NCI-H146 treated with DMSO at 0.1 percent for 48 hours (cell line): ENCODE measurements around the gene GK.
"Not testable (repeated sequence)": the region's sequence is repeated elsewhere in the genome, so short reads cannot be mapped to it uniquely, and the experiment has no call there.

Experiments used
- DNase-seq: peaks from one replicate; lab custom pipeline; 2025; ENCODE audit not compliant: unreplicated experiment; lab: John Stamatoyannopoulos, UW

GK gene

DNA sequence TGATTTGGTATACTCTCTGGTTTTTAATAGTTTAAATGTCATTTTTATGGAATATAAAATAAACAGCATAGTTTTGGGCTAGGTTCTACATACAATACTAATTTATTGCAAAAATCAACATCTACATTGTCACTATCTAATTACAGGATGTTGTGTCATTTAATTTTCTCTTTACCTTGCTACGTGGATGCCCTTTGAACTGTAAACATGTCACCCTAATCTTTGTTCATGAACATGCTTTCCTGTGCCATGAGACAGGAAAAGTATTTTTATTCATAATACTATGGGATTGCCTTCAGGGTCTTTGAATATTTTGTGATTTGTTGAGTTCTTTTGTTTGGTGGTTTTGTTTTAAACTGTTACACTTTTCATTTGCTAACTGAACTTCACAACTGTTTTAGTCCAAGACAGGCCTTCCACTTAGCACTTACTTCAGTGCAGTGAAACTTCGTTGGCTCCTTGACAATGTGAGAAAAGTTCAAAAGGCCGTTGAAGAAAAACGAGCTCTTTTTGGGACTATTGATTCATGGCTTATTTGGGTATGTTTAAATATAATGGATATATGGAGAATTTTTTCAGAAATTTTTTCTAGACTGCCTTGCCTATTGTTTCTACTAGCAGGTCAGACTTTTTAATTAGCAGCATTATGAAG lies 40.9 kb downstream of the GK start:
- no peak for DNase-seq

DNA sequence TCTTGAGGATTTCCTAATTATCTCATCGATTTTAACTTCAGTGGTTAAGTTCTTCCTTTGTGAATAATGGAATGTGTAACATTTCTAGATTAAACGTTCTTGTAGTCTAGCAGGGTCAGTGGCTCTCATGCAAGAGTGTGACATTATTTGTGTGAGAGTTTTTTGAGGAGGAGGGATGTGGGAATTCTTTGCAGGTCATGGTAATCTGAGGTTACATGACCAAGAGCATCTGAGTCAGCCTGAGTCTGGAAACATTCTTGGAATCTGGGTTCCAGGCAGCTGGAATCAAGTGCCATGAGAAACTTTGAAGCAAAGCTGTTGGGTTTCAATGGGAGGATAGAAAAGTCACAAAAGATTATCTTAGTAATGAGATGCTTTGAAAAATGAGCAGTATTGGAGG lies 49.5 kb downstream of the GK start:
- DNase-seq: no peak

DNA sequence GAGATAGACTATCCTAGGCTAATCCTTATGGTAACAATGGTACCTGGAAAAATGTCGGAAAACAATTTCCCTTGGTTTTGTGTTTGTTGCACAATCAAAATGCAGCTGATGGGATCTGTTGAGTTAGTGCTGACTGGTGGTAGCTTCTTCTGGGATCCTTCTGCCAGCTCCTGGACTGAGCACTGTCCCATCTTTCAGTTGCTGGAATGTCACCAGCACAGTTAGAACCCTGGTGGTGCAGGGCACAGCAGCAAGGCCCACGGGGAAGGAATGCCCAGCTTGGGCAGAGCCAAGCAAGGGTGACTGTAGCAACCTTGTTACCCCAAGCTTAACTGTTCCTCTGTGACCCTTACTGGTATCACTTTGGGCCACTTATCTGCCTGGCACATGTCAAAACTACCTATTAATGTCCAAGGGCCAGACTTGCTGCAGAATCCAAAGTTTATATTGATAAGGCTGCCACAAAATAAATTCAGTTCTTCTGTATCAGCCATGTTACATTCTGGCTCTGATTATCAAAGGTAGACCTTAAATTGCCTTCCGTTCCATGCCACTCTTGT lies 53.1 kb downstream of the GK start:
- DNase-seq: no peak

DNA sequence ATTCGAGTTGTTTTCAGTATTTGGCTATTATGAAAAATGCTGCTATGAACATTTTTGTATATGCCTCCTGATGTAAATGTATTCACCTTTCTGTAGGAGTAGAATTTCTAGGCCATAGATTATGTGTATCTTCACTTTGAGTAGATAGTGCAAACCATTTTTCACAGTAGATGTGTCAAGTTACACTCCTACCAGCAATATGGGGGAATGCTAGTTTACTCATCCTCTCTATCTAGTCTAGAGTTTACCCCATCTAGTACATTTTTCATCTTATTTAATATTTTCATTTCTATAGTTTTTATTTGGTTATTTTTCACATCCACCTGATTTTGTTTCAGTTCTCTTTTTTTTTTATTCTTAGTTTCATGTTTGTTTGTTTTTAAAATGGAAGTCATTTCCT lies 59.0 kb downstream of the GK start:
- no peak for DNase-seq

DNA sequence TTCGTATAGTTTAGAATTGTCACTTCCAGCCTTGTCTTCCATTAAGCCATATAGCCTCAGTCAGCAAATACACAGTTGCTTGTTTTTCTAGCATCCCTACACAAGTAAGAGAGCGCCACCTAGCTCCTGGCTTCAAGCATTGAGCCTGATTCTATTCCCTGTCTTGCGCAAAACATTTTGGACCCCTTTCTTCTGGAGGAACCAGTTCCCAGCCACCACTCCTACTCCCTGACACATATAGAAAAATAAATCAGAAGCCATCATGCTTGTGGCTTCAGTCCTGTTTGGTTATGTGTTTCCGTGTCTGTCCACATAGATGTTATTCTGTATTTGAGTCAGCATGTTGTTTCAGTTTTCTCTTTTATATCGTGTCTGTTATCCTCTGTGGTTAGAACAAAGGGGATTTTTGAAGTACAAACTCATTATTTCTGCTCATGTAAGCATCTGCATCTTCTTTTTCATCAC lies 59.9 kb downstream of the GK start:
- DNase-seq: peak; percentile 5

GRCh38 chrX:30714138-30714537 lies 60.9 kb downstream of the GK start:
- DNase-seq: no peak

GRCh38 chrX:30715976-30716375 lies 62.8 kb downstream of the GK start:
- no peak for DNase-seq

GRCh38 chrX:30733852-30734660 lies 80.8 kb downstream of the GK start:
- DNase-seq: no peak

- no peak for DNase-seq
These were observed 81.6 kb downstream of the GK start for GRCh38 chrX:30734782-30735181.

GRCh38 chrX:30735839-30736238 lies 82.6 kb downstream of the GK start:
- peak; percentile 27 for DNase-seq

DNA sequence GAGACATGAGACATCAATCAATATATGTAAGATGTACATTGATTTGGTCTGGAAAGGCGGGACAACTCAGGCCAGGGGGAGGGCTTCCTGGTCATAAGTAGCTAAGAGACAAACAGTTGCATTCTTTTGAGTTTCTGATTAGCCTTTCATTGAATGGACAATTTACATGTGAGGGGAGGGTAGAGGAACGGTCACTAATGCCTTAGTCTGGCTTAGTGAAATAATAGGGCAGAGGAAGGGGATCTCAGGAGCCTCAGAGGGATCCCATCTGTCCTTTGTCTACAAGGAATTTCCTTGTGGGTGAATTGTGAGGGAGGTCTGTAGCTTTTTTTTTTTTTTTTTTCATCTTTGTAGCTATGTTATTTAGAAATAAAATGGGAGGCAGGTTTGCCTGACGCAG lies 88.3 kb downstream of the GK start:
- DNase-seq: no peak

- DNase-seq: peak; percentile 41
These were observed 95.2 kb downstream of the GK start for GRCh38 chrX:30748342-30748960.

GRCh38 chrX:30751497-30751896 lies 98.3 kb downstream of the GK start:
- DNase-seq: no peak

DNA sequence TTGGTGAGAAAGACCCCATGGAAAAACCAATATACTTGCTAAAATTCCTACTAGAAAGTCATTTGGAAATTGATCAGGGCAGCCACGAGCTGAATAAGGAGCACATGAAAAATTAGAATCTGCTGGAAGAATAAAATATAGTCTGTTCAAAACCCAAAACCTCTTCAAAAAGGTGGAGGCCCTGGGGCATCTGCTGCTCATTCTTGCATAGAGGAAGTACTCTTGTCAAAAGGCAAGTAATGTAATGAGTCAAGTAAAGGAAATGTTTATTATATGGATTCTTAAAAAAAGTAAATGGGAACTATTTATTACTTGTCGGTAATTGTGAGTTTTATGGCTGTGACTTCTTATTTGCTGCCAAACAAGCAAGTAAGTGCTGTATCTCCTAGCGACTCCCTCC lies 109.5 kb downstream of the GK start:
- no peak for DNase-seq

DNA sequence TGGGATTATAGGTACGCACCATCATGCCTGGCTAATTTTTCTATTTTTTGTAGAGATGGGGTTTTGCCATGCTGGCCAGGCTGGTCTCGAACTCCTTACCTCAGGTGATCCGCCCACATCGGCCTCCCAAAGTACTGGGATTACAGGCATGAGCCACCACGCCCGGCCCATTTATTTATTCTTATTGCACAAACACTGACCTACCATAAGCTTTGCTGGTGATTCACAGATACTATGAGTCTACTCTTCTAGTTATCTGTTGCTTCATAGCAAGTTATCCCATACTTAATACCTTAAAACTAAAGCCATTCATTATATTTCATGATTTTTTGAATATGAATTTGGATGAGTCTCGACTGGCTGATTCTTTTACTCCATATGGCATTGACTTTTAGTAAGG lies 120.5 kb downstream of the GK start:
- not testable (repeated sequence) for DNase-seq

DNA sequence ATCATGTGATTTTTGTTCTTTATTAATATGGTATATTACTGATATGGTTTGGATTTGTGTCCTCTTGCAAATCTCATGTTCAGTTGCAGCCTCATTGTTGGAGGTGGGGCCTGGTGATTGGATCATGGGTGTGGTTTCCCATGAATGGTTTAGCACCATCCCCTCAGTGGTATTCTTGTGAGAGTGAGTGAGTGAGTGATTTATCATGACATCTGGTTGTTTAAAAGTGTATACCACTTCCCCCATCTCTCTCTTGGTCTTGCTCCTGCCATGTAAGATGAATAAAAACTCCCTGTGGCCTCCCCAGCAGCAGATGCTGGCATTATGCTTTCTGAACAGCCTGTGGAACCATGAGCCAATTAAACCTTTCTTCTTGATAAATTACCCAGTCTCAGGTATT lies 124.4 kb downstream of the GK start:
- DNase-seq: no peak

GRCh38 chrX:30779453-30780030 lies 126.3 kb downstream of the GK start:
- DNase-seq: no peak
